Glutamatergic neuron (in vitro differentiated cells): ENCODE results near the gene FTCDNL1. TPM values are rescaled to one million over a fixed set of nuclear protein-coding genes. Genes with fewer than 3 reads are reported as not detected.

Experiments used
- DNase-seq: peaks from one replicate; pipeline ENCODE4 v3.0.0; 2022
- H3K27ac Mint-ChIP-seq: one replicate; pipeline ENCODE4 v1.8.0; 2020; ENCODE audit warnings: mild to moderate bottlenecking, mixed read lengths, inconsistent platforms; ENCODE audit not compliant: unreplicated experiment
- H3K27me3 Mint-ChIP-seq: one replicate; pipeline ENCODE4 v1.8.0; 2020; ENCODE audit warnings: mild to moderate bottlenecking, moderate library complexity, mixed read lengths, inconsistent platforms; ENCODE audit not compliant: unreplicated experiment
- H3K36me3 Mint-ChIP-seq: one replicate; pipeline ENCODE4 v1.8.0; 2020; ENCODE audit warnings: mild to moderate bottlenecking, mixed read lengths, inconsistent platforms; ENCODE audit not compliant: unreplicated experiment
- H3K4me1 Mint-ChIP-seq: one replicate; pipeline ENCODE4 v1.8.0; 2020; ENCODE audit warnings: mild to moderate bottlenecking, low read depth, mixed read lengths, inconsistent platforms; ENCODE audit not compliant: unreplicated experiment
- H3K4me3 Mint-ChIP-seq: one replicate; pipeline ENCODE4 v1.8.0; 2020; ENCODE audit warnings: mild to moderate bottlenecking, mixed read lengths, inconsistent platforms; ENCODE audit not compliant: unreplicated experiment
- H3K9me3 Mint-ChIP-seq: one replicate; pipeline ENCODE4 v1.8.0; 2020; ENCODE audit warnings: mild to moderate bottlenecking, moderate library complexity, mixed read lengths, inconsistent platforms; ENCODE audit not compliant: unreplicated experiment
- CTCF ChIP-seq: fragments of 200-600 bp; sonication (generic); IDR thresholded peaks from one replicate; pipeline ENCODE4 v1.5.0; 2021; ENCODE audit not compliant: partially characterized antibody, unreplicated experiment
- total RNA-seq: library from RNA; stranded (reverse); fragmentation: NEBNext Ultra II Directional; extraction: Animal tissue kit (Norgen Biotek cat#: 25700); gene quantifications from one replicate; pipeline ENCODE4 v1.2.1, GENCODE V29; 2021; ENCODE audit not compliant: unreplicated experiment

FTCDNL1 gene
- total RNA-seq, 1 donor from 2014 or later = 0.74 TPM

GRCh38 chr2:199869227-199869541 is 18.2 kb upstream of the FTCDNL1 start:
- Mint-ChIP-seq H3K4me3 (no peak overlapping the region), H3K27ac (no peak overlapping the region), H3K4me1 (no peaks in the 10 kb centered on the region), H3K27me3 (no peaks in the 10 kb centered on the region), H3K9me3 (no peaks in the 10 kb centered on the region), H3K36me3 (peaks cover 4% of the 10 kb centered on the region)
- TF ChIP-seq CTCF = no peak
- no peak for DNase-seq

GRCh38 chr2:199868431-199869226 is 17.6 kb upstream of the FTCDNL1 start:
- Mint-ChIP-seq H3K9me3 (no peaks in the 10 kb centered on the region), H3K36me3 (no peaks in the 10 kb centered on the region), H3K27ac (no peak overlapping the region), H3K4me1 (no peaks in the 10 kb centered on the region), H3K4me3 (no peak overlapping the region), H3K27me3 (no peaks in the 10 kb centered on the region)
- DNase-seq = no peak
- no peak for TF ChIP-seq CTCF

GRCh38 chr2:199865905-199866304 is 14.9 kb upstream of the FTCDNL1 start:
- no peak overlapping the region for H3K27ac Mint-ChIP-seq
- no peaks in the 10 kb centered on the region for H3K4me1 Mint-ChIP-seq
- DNase-seq = no peak
- no peaks in the 10 kb centered on the region for H3K27me3 Mint-ChIP-seq
- TF ChIP-seq CTCF = no peak
- H3K4me3 Mint-ChIP-seq = no peak overlapping the region
- H3K36me3 Mint-ChIP-seq = no peaks in the 10 kb centered on the region
- H3K9me3 Mint-ChIP-seq = no peaks in the 10 kb centered on the region

GRCh38 chr2:199862788-199863187 is 11.8 kb upstream of the FTCDNL1 start:
- H3K9me3 Mint-ChIP-seq = no peaks in the 10 kb centered on the region
- no peaks in the 10 kb centered on the region for H3K4me1 Mint-ChIP-seq
- H3K36me3 Mint-ChIP-seq = no peaks in the 10 kb centered on the region
- H3K27ac Mint-ChIP-seq = no peak overlapping the region
- DNase-seq = no peak
- no peaks in the 10 kb centered on the region for H3K27me3 Mint-ChIP-seq
- H3K4me3 Mint-ChIP-seq = no peak overlapping the region
- TF ChIP-seq CTCF = no peak

GRCh38 chr2:199861132-199861774 is 10.3 kb upstream of the FTCDNL1 start:
- Mint-ChIP-seq H3K27ac (no peak overlapping the region), H3K4me1 (no peaks in the 10 kb centered on the region), H3K4me3 (no peak overlapping the region), H3K36me3 (no peaks in the 10 kb centered on the region), H3K9me3 (no peaks in the 10 kb centered on the region), H3K27me3 (no peaks in the 10 kb centered on the region)
- peak; percentile 63 for TF ChIP-seq CTCF
- DNase-seq = no peak
